ENCODE measurements around the gene SLAMF9. TPM values are rescaled to one million over a fixed set of nuclear protein-coding genes. Genes with fewer than 3 reads are reported as not detected.

The SLAMF9 gene
- total and polyA plus RNA-seq, 2 of the 8 experiments (the other 6 are each of a cell fraction or from before 2014, with no cell fraction given), result not detected

DNA sequence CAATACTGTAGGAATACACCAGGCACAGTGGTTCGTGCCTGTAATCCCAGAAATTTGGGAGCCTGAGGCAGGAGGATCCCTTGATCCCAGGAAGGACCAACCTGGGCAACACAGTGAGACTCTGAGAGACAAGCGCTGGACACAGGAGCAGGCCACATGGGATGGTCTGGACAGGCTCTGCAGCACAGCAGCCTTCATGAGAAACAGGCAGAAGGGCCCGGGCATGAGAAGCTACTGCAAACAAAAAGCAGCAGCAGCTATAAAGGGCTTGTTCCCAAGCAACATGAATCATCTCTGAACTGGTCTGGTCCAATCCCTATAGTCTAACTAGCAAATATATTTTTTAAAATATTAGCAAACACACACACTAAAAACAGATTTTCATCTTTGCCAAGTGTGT lies 35.5 kb upstream of the SLAMF9 start (continued):
- no peak for TF ChIP-seq SUZ12 (IDR thresholded peaks at IDR 0.05; ENCODE audit: low read length)

Data from H1 (cell line).